Mucosa of descending colon (tissue), 3 donors: Measurements from ENCODE around the gene SCUBE1. TPM values are rescaled to one million over a fixed set of nuclear protein-coding genes. Genes with fewer than 3 reads are reported as not detected.

Experiments
- ATAC-seq: fragments of 200-7000 bp; cut with Tn5 transposase; one replicate; pipeline ENCODE4 v1.9.1; 2020; ENCODE audit warnings: mild to moderate bottlenecking, moderate library complexity
- DNase-seq, 3 donors: peaks; one replicate each; pipeline ENCODE4 v3.0.0-alpha.2; 2020
- H3K36me3 ChIP-seq: fragments of 200-600 bp; one replicate; pipeline ENCODE4 v1.8.0; 2021; ENCODE audit warnings: low read depth, mild to moderate bottlenecking
- H3K4me1 ChIP-seq: fragments of 200-600 bp; one replicate; pipeline ENCODE4 v1.8.0; 2021; ENCODE audit warnings: low read depth, mild to moderate bottlenecking
- H3K4me3 ChIP-seq: fragments of 200-600 bp; one replicate; pipeline ENCODE4 v1.8.0; 2021; ENCODE audit warnings: mild to moderate bottlenecking
- H3K9me3 ChIP-seq: fragments of 200-600 bp; one replicate; pipeline ENCODE4 v1.8.0; 2021; ENCODE audit warnings: mild to moderate bottlenecking
- intact Hi-C, 2 donors: fragments of 100-400 bp; cut with DNase I in 1 of 2; cut with micrococcal nuclease in 1 of 2; formaldehyde crosslinking; loops; one replicate each; pipeline versions ENCODE4 v1.11.0 to v1.11.1; 2022; cut with DNase I, micrococcal nuclease
- total RNA-seq, 3 donors: library from RNA; stranded (reverse); fragmentation: NEBNext Ultra II Directional in 2 of 3; extraction: Animal tissue kit (Norgen Biotek cat#: 25700) in 2 of 3; gene quantifications; one replicate each; pipeline versions ENCODE4 v1.2.1 to v1.2.4, GENCODE V29; 2021 to 2023
- TF ChIP-seq, protein P1 (sequence below): fragments of 200-600 bp; IDR thresholded peaks from one replicate; pipeline ENCODE4 v1.8.0; 2022; ENCODE audit warnings: antibody characterized with exemption, mild to moderate bottlenecking
- donor health status: DM: no; HTN: no; CAD: no; lungs with moderate emphysema.
- donor health status: DM: no; HTN: no; CAD: no.
- donor health status: DM: no; HTN: yes; CAD: no.

Gene SCUBE1
- total RNA-seq, 3 donors from 2014 or later = 3.8 to 20.9 (median 4.7) TPM

DNA sequence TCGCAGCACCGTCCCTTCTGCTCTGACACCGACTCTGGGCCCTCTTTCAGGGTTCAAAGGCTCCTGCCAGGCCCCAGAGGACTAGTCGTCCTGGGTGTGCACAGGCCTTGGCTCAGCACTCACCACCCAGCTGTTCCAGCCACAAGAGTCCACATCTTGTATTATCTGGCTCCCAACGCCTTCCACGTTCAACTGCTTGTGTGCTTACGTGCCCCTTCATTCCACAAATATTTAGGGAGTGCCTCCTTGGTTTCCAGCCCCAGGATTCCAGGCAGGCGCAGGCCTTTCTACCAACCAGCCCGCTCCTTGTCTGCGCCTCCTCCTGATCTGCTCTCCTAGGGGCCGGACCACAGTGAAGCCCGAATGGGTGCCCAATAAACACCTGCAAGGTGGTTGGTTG, 70.9 kb downstream of the SCUBE1 start:
- H3K36me3 ChIP-seq = no peaks in the 10 kb centered on the region
- intact Hi-C loops = loop anchor here (10.0 kb wide), 2 partner anchors 72 to 112 kb away; partner anchors contain the start of gene SCUBE1 (in 2 of the 2)
- no peak overlapping the region for H3K4me3 ChIP-seq
- DNase-seq (no peak), ATAC-seq (no peak)
- no peaks in the 10 kb centered on the region for H3K9me3 ChIP-seq
- TF ChIP-seq, protein P1, sequence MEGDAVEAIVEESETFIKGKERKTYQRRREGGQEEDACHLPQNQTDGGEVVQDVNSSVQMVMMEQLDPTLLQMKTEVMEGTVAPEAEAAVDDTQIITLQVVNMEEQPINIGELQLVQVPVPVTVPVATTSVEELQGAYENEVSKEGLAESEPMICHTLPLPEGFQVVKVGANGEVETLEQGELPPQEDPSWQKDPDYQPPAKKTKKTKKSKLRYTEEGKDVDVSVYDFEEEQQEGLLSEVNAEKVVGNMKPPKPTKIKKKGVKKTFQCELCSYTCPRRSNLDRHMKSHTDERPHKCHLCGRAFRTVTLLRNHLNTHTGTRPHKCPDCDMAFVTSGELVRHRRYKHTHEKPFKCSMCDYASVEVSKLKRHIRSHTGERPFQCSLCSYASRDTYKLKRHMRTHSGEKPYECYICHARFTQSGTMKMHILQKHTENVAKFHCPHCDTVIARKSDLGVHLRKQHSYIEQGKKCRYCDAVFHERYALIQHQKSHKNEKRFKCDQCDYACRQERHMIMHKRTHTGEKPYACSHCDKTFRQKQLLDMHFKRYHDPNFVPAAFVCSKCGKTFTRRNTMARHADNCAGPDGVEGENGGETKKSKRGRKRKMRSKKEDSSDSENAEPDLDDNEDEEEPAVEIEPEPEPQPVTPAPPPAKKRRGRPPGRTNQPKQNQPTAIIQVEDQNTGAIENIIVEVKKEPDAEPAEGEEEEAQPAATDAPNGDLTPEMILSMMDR = no peak
- H3K4me1 ChIP-seq = no peaks in the 10 kb centered on the region

DNA sequence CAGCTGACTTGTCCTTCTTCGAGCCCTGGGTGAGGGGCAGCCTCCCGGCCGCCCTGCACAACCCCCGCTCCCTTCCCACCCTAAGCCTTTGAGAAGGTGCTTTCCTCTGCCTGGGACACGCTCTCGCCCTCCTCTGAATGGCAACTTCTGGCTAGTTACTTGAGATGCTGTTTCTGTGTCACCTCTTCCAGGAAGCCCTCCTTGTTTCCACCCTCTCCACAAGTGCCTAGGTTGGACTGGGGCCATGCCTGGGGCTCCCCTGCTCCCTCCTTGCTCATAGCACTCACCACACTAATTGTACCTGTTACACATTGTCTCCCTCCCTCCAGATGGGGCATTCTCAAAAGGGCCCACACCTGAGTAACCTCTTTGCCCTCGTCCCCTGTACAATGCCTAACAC, 72.2 kb downstream of the SCUBE1 start:
- Histone ChIP-seq H3K4me1 (no peaks in the 10 kb centered on the region), H3K9me3 (no peaks in the 10 kb centered on the region), H3K36me3 (no peaks in the 10 kb centered on the region), H3K4me3 (no peak overlapping the region)
- no peak for ATAC-seq
- intact Hi-C loops = loop anchor here (10.0 kb wide), 2 partner anchors 74 to 114 kb away; partner anchors contain the start of gene SCUBE1 (in 2 of the 2)
- TF ChIP-seq, protein P1 = no peak
- DNase-seq = no peak

DNA sequence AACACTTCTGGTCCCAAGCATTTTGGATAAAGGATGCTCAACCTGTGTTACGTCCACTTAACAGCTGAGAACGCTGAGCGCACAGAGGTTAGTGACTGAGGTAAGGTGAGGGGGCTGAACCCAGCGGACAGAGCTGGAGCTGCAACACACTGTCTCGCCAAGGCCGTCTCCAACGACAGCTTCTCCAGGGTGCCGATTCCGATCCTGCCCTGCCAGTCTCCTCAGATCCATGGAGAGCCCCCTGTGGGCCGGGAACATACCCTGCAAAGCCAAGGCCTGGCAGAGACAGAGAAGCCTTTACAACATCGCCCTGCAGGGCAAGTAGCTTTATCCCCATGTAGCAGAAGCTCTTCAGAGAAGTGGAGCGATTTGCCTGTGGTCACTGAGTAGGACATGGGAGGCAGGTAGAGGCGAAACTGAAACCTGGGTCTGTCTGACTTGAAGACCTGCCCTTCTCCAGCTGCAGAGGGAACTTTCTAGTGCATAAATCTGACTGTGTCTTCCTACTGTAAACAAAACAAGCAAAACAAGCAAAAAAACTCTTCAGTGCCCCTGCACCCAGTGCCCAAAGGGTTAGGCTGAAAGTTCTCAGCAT, 72.8 kb downstream of the SCUBE1 start:
- H3K4me1 ChIP-seq = no peaks in the 10 kb centered on the region
- no peak overlapping the region for H3K4me3 ChIP-seq
- H3K36me3 ChIP-seq = no peaks in the 10 kb centered on the region
- DNase-seq (peak in 1 of 3 donors; percentile 28), ATAC-seq (peak; percentile 25)
- intact Hi-C loops = loop anchor here (10.0 kb wide), 2 partner anchors 74 to 114 kb away; partner anchors contain the start of gene SCUBE1 (in 2 of the 2)
- TF ChIP-seq, protein P1 = no peak
- H3K9me3 ChIP-seq = no peaks in the 10 kb centered on the region

DNA sequence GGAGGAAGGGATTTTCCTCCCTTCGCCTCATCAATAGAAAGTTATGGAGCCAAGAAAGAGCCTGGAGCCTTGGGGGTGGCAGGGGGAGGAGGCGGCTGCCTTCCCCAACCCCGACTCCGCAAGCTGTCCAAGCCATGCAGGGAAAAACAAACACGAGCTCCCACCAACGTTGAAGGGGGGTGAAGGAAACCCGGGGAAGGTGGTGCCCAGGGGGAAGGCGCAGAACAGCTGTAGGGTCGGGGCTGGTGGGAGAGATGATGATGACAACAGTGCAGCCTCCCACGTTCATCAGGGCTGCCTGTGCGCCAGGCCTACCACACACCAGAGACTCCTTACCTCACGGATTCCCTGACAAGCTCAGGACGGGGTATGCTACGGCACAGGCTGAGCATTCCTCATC, 73.5 kb downstream of the SCUBE1 start:
- DNase-seq = no peak
- H3K4me3 ChIP-seq = no peak overlapping the region
- TF ChIP-seq, protein P1 = no peak
- no peaks in the 10 kb centered on the region for H3K9me3 ChIP-seq
- H3K4me1 ChIP-seq = peaks cover 3% of the 10 kb centered on the region
- no peak for ATAC-seq
- H3K36me3 ChIP-seq = no peaks in the 10 kb centered on the region
- intact Hi-C loops = loop anchor here (10.0 kb wide), 2 partner anchors 75 to 115 kb away; partner anchors contain the start of gene SCUBE1 (in 2 of the 2)

- H3K4me3 ChIP-seq = no peak overlapping the region
- no peak for DNase-seq
- TF ChIP-seq, protein P1 = no peak
- no peak for ATAC-seq
- H3K9me3 ChIP-seq = no peaks in the 10 kb centered on the region
- H3K36me3 ChIP-seq = no peaks in the 10 kb centered on the region
- intact Hi-C loops = no loop called here
- H3K4me1 ChIP-seq = peaks cover 7% of the 10 kb centered on the region
These were observed 73.9 kb downstream of the SCUBE1 start for GRCh38 chr22:43269246-43269645.
